ENCODE measurements around the gene DHX35. TPM values are rescaled to one million over a fixed set of nuclear protein-coding genes. Genes with fewer than 3 reads are reported as not detected.

DHX35 gene
- total RNA-seq, 1 donor from 2014 or later = 11.4 TPM

DNA sequence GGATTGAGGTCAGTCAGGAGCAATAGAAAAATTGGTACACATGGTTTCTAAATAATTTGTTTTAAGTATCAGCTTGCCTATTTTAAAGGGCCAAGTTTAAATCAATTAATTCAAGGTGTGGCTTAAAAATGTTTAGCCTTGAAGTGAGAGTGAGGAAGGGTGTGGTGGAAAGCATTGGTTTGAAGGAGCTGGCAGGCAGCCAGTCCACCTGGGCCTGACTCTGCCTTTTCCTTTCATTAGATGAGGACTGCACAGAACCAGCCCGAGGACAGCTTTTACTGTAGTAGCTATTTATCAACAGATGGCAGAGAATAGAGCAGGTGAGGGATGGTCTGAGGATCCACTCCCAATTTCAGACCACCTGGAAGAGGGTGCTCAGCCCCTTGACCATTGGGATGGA lies 42.4 kb downstream of the DHX35 start:
- intact Hi-C loops (cut with DNase I) = loop anchor here (2.0 kb wide), 1 partner anchor 16 kb away; no protein-coding TSS in a partner anchor

GRCh38 chr20:39009348-39009747 lies 47.2 kb downstream of the DHX35 start:
- intact Hi-C loops (cut with DNase I) = no loop called here
- DNase-seq (ENCODE audit: low spot score) = no peak

More for the DNA sequence above, 42.4 kb downstream of the DHX35 start:
- no peak for DNase-seq (ENCODE audit: low spot score)

DNA sequence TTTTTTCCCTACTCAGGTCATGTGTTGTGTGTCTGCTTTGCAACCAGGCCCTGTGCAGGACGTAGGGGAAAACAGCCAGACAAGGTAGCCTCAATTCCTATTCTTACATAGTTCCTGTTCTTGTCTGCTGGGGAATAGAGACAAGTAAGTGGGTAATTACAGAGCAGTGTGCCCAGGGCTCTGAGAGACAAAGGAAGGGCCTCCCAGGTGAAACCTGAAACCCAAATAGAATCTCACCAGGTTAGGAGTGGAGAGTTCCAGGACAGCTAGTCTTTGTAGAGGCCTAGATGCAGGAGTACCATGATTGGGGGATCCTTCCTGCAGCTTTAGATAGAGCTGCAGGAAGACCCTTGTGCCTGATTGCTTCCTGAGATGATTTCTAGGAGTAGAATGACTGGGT lies 48.4 kb downstream of the DHX35 start:
- intact Hi-C loops (cut with DNase I) = no loop called here
- DNase-seq (ENCODE audit: low spot score) = no peak

DNA sequence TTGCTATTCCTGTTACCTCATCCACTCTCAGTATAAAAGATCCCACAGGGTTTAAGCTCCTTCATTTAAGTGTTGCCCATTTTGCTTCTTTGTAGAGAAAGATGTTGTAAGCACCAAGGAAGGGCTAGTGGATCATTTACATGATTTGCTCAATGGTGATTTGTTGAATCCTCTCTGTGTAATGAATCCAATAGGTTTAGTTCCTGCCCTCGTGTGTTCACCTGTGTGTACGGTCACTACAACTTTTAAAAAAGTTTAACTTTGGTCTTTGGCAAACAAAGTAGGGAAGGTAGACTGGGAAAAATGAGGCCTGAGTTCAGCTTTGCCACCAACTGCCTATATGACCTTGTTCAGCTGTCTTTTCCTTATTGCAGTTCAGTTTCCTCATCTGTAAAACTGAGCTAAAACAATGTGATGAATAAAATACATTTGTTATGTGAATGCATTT lies 51.5 kb downstream of the DHX35 start:
- no peak for DNase-seq (ENCODE audit: low spot score)
- intact Hi-C loops (cut with DNase I) = no loop called here

DNA sequence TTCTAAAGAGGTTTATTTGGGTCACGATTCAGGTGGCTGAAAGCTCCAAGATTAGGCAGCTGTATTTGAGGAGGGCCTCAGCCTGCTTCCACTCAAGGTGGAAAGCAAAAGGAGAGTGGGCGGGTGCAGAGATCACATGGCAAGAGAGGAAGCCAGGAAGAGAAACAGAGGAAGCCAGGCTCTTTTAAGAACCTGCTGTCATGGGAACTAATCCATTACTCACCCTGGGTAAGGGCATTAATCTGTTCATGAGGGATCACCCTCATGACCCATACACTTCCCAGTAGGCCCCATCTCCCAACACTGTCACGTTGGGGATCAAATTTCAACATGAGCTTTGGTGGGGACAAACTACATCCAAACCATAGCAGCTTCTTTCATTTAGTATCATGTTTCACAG lies 53.9 kb downstream of the DHX35 start:
- intact Hi-C loops (cut with DNase I) = no loop called here
- no peak for DNase-seq (ENCODE audit: low spot score)

GRCh38 chr20:39016506-39016905 lies 54.4 kb downstream of the DHX35 start:
- intact Hi-C loops (cut with DNase I) = no loop called here
- DNase-seq (ENCODE audit: low spot score) = no peak

DNA sequence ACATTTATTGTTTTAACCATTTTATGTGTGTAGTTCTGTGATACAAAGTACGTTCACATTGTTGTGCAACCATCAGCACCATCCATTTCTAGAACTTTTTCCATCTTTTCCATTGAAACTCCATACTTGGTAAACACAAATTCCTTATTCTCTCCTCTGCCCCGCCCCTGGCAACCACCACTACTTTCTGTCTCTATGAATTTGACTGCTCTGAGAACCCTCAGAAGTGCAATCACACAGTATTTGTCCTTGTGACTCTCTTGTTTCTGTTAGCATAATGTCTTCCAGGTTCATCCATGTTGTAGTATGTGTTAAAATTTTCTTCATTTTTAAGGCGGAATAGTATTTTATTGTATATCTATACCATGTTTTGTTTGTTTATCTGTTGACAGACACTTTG lies 56.9 kb downstream of the DHX35 start:
- no peak for DNase-seq (ENCODE audit: low spot score)
- intact Hi-C loops (cut with DNase I) = no loop called here

GRCh38 chr20:39019805-39020325 lies 57.7 kb downstream of the DHX35 start:
- no peak for DNase-seq (ENCODE audit: low spot score)
- intact Hi-C loops (cut with DNase I) = loop anchor here (2.0 kb wide), 1 partner anchor 15 kb away; no protein-coding TSS in a partner anchor

- DNase-seq (ENCODE audit: low spot score) = no peak
- intact Hi-C loops (cut with DNase I) = loop anchor here (2.0 kb wide), 1 partner anchor 17 kb away; no protein-coding TSS in a partner anchor
Observed at GRCh38 chr20:39021748-39022147, 59.6 kb downstream of the DHX35 start.

DNA sequence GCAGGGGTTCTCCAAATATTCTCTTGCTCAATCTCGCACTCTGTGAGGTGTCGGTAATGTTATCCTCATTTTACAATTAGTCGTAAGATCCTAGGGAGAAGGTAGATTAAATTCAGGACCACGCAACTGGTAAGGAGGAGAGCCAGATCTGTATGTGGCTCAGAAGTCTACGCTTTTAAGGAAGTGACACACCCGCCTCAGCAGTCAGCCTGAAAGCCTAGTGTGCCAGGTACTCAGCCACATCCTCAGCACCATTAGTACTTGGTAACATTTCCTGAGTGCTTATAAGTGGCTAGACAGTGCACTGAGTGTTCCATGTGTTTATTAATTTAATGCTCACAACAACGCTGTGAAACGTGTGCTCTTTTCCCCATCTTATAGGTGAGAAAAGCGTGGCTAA lies 63.7 kb downstream of the DHX35 start:
- no peak for DNase-seq (ENCODE audit: low spot score)
- intact Hi-C loops (cut with DNase I) = no loop called here

- intact Hi-C loops (cut with DNase I) = no loop called here
- no peak for DNase-seq (ENCODE audit: low spot score)
Observed at GRCh38 chr20:39029364-39029763, 67.2 kb downstream of the DHX35 start.

- no peak for DNase-seq (ENCODE audit: low spot score)
- intact Hi-C loops (cut with DNase I) = no loop called here
Observed at GRCh38 chr20:39032997-39033396, 70.9 kb downstream of the DHX35 start.

DNA sequence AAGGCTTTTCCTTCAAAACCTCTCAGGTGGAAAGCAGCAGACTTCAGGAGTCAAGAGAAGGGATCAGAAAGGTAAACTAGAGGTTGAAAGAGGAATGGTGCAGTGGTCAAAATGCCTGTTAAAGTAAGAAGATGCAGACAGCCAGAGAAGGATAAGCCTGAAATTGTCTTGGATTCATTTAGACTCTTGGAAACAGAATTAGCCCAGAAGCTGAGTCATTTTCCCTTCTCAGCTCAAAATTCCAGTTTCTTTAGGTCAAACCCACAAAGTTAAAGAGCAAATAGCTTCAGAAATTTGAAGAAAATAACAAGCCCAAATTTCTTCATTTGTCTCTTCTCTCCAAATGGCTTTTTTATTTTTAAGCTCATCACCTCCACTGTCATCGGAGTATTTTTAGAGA lies 73.9 kb downstream of the DHX35 start:
- intact Hi-C loops (cut with DNase I) = no loop called here
- DNase-seq (ENCODE audit: low spot score) = no peak

DNA sequence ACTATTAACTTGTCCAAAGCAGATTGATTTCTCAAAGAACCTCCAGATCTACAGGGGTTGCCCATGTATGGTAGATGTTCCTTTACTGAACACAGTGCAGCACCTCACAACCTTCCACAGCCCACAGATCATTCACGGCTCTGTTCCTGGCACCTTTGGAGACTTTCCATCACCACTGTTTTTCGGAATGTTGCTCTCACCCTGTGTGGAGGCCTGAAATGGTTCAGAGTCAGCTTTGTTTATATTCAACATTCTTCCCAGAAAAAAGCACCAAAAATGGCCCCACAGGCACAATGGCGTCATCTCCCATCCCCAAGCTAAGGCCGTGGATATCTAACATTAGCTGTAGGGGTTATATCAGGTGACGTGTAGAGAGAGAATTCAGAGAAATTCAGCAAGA lies 74.7 kb downstream of the DHX35 start:
- no peak for DNase-seq (ENCODE audit: low spot score)
- intact Hi-C loops (cut with DNase I) = no loop called here

DNA sequence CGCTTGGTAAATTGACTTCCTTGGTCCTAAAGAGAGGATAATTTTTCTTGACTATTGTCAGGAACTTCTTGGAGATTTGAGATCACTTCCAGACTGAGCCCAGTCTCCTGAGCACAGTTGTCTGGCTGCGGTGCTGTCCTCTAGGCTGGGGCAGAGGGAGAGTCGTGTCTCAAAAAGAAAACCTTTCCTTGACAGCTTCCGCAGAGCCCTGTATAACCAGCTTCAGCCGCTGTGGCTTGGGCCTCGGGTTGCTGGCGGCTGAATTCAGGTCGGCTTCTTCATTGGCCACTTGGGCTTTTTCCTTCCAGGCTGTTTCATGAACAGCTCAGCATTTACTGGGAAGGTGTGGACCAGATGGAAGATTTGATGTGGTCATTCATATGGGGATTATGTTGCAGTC lies 75.9 kb downstream of the DHX35 start:
- no peak for DNase-seq (ENCODE audit: low spot score)
- intact Hi-C loops (cut with DNase I) = no loop called here

GRCh38 chr20:39038495-39038894 lies 76.4 kb downstream of the DHX35 start:
- intact Hi-C loops (cut with DNase I) = no loop called here
- no peak for DNase-seq (ENCODE audit: low spot score)

GRCh38 chr20:39039261-39039660 lies 77.1 kb downstream of the DHX35 start:
- intact Hi-C loops (cut with DNase I) = no loop called here
- DNase-seq (ENCODE audit: low spot score) = no peak

GRCh38 chr20:39040116-39040515 lies 78.0 kb downstream of the DHX35 start:
- DNase-seq (ENCODE audit: low spot score) = no peak
- intact Hi-C loops (cut with DNase I) = no loop called here

- intact Hi-C loops (cut with DNase I) = no loop called here
- no peak for DNase-seq (ENCODE audit: low spot score)
Observed at GRCh38 chr20:39041067-39041466, 78.9 kb downstream of the DHX35 start.

DNA sequence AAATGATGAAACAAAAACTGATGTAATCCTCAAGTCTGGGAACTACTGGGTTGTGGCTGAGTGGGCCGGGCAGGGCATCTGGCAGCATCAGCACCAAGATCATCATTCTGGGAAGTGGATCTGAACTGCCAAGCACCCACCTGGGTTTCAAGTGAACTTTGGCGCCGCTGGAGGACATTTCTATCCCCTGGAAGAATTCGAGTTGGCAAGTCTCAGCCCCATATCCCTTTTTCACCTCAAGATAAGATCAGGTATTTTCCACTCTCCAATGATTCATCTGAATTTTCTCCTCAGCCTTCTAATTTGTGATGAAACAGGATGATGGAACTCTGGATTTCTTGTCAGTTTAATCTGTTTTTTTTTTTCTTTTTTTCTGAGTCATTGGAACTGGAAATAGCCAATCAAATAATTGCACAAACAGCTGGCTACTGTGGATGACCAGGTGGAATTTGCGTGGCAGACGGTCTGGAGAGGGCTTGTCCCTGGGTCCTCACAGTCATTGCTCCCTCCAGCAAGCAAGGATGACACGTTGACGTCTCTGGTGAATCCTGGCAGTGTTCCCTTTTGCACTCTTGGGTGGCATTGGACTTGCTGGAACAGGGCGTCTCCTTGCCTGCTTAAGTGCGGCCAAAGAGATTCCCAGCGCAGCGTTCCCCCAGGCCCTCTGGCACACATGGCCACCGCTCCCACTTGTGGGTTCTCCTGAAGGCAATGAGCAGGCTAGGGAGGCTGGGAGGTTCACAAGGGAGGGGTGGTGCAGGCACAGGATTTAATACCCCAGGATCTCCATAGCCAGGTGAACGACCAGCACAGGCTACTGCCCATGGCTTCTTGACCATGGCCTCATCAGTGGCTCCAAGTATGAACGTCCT lies 80.4 kb downstream of the DHX35 start:
- intact Hi-C loops (cut with DNase I) = no loop called here

DNA sequence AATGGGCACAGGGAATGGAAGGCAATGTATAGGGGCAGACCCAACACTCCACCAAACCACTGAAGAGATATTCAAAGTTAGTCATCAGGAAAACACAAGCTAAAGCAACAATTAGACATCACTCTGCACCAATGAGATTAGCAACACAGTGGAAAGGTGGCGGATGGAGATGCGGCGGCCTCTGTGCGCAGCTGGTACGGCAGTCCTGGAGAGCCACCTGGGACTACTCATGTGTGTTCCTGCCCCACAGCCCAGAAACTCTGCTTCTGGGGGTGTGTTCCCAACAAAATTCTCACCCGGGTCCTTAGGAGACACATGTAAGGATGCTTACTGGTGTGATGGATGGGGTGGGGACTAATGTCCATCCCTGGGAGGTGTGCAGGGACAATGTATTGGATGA lies 82.4 kb downstream of the DHX35 start:
- DNase-seq (ENCODE audit: low spot score) = no peak
- intact Hi-C loops (cut with DNase I) = no loop called here

More for the DNA sequence above, 80.4 kb downstream of the DHX35 start:
- no peak for DNase-seq (ENCODE audit: low spot score)

All from cardiac septum (tissue), 1 donor.